Cardiac fibroblast (primary cell): ENCODE measurements around the gene EPB41L1.

Experiments
- DNase-seq, 2 donors: peaks; one replicate each; pipeline versions ENCODE4 v3.0.0 to v3.0.0-alpha.2; 2010; ENCODE audit warnings: low read depth in 2 of 2
- H3K4me3 ChIP-seq, 2 donors: replicated peaks in 1 of 2; 1 replicate in 1 of 2; 2 replicates in 1 of 2; pipeline ENCODE4 v1.5.1; 2011; ENCODE audit warnings: low read depth in 2 of 2, low read length in 2 of 2, mild to moderate bottlenecking in 2 of 2, moderate library complexity in 1 of 2
- TF ChIP-seq, protein P1 (sequence below): IDR thresholded peaks from one replicate; pipeline ENCODE4 v1.5.1; 2011; ENCODE audit warnings: low read depth, mild to moderate bottlenecking, low read length, inconsistent platforms

The EPB41L1 gene

DNA sequence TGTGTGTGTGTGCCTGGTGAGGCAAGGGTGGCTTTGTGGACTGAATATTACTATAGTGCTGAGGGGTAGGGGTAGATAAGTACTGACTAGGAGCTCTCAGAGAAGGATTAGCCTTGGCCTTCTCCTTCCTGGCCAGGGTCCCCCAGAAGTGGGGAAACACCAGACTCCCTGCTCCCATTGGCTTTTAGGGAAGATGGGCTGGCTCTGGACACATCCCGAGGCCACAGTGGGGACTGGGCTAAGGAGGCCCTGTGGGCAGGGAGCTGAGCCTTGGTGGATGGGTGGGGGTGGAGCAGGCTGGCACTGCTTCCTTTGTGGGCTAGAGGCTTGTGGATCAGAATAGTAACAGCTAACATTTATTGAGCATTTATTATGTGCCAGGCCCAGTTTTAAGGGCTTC lies 3.1 kb downstream of the EPB41L1 start:
- TF ChIP-seq, protein P1, sequence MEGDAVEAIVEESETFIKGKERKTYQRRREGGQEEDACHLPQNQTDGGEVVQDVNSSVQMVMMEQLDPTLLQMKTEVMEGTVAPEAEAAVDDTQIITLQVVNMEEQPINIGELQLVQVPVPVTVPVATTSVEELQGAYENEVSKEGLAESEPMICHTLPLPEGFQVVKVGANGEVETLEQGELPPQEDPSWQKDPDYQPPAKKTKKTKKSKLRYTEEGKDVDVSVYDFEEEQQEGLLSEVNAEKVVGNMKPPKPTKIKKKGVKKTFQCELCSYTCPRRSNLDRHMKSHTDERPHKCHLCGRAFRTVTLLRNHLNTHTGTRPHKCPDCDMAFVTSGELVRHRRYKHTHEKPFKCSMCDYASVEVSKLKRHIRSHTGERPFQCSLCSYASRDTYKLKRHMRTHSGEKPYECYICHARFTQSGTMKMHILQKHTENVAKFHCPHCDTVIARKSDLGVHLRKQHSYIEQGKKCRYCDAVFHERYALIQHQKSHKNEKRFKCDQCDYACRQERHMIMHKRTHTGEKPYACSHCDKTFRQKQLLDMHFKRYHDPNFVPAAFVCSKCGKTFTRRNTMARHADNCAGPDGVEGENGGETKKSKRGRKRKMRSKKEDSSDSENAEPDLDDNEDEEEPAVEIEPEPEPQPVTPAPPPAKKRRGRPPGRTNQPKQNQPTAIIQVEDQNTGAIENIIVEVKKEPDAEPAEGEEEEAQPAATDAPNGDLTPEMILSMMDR, result no peak
- no peak for DNase-seq
- H3K4me3 ChIP-seq, result no peak overlapping the region

DNA sequence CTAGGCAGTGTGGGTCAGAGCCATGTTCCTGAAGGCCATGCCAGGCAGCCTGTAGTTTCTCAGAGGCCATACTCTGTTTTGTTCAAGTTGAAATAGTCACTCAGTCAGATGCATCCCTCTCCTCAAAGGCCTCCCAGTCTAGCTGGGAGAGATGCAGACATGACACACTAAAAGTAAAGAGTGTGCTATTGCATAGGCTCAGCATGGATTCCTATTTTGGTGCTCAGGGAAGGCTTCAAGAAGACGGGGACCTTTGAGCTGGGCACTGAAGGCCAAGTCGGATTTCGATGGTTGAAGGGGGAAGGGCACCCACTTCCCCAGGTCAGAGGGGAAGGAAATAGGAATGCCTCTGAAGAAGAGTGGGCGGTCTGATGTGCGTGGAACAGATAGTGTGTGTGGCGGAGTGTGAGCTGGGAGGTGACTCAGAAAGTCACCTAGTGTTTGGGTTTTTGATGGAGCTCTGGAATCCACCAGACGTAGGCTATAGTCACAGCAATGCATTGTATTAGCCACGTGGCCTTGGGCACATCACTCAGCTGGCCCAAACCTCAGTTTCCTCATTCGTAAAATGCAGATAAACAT lies 3.7 kb downstream of the EPB41L1 start:
- DNase-seq, result no peak
- TF ChIP-seq, protein P1, result no peak
- no peak overlapping the region for H3K4me3 ChIP-seq

DNA sequence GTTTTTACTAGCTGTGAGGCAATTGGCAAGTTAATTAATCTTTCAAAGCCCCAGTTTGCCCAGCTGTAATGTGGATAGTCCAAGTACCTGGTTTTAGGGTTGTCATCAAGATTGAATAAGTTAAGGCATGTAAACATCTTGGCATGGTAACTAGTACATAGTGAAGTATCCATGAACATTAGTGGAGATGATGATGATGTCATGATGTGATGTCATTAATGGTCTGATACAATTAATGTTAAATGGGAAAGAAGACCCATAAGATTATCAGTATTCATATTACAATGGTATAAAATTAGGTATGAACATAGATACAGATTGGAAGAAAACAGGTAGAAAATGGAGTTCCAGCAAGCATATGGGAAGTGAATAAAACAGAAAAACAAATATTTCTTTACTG lies 5.3 kb downstream of the EPB41L1 start:
- H3K4me3 ChIP-seq, result no peak overlapping the region
- no peak for DNase-seq
- TF ChIP-seq, protein P1, result no peak

DNA sequence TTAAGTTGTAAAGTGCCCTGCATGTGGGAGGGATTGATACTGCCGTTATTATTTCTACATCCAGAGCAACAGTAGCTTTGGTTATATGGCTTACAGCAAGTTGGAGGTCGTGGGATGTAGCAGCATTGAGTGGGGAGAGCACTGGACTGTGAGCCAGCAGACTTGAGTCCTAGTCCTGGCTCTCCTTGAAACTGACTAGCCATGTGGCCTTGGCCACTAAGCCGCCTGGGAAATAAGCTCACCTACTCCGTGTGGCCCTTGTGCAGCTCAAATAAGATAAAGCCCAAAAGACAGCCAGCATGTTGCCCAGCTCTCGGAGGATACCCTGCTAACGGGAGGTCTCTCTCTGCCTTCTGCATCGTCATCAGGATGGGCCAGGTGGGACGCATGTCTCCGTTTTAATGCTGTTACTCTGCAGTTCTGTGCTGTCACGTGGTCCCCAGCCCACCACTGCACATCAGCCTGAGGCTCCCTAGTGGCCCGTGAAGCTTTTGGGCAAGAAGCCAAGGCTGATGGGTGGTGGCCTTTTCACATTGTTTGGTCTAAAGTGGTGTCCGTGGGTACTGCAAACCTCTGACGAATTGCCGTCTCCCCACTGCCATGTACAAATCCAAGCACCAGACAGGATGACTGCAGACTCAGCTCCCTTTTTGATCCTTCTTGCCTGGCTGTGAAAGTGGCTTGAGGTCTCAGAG lies 7.9 kb downstream of the EPB41L1 start:
- peak in 1 of 2 donors; percentile 66 for DNase-seq
- H3K4me3 ChIP-seq, result no peak overlapping the region
- TF ChIP-seq, protein P1, result no peak

DNA sequence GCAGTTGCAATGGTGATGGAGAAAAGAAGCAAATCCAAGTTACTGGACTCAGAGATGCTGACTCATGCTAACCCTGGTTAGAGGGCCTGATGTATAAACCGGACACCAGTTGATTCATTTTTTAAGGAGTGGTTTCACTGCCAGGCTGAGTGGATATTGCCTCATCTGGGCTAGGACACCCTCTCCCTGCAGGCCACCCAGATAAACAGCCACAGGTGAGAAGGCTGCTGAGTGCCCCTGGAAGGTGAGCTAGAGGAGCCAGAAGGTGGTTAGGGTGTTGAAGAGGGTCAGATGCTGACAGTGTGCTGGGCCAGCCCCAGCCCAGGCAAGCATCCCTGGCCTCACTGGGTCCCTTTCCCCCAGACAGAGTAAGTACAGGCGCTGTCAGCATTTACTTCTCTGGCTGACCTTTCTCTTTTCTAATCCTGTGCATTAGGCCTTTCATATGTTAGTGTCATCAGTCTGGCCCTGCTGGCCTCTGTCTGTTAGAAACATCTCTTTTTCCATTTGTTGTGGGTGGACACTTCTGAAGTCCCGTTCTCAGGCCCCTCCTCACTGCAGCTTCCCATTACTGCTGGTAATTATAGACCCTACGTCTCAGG lies 13.5 kb downstream of the EPB41L1 start:
- TF ChIP-seq, protein P1, result no peak
- no peak overlapping the region for H3K4me3 ChIP-seq
- peak; percentile 59 to 80 for DNase-seq

DNA sequence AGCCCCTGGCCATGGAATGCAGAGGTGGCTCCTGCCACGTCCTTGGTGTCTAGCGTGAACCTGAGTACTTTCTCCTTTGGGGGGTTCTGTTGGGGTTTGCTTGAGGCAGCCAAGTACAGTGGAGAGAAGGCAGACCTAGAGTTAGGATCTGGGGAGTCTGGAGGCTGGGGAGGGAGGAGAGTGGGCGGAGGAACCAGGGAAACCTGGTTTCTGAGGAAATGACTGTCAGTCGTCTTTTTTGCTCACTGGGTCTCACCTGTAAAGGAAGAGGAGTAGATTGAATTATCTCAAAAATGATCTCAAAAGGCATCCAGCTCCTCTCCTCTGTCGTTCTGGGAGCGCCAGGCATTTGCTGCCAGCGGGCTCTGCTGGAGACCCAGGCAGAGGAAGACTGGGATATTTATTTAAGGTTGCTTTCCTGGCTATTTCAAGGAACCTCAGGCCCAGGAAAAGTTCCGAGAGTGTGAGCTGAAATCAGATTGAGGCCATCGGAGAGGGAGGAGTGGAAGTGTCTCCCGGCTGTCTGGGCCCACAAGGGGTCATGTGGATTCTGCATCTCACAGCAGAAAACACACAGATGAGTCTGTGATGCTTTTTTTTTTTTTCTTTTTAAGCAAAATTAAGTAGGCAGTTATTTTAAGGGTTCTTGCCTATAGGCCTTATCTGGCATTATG lies 16.1 kb downstream of the EPB41L1 start:
- DNase-seq, result no peak
- no peak overlapping the region for H3K4me3 ChIP-seq
- TF ChIP-seq, protein P1, result no peak
